HG02571 (cell line): Measurements from ENCODE around the gene IGLL5.

Experiments used
- ATAC-seq: cut with Tn5 transposase; IDR thresholded peaks from one replicate; pipeline ENCODE4 v1.9.1; 2021; ENCODE audit warnings: mild to moderate bottlenecking, moderate library complexity; ENCODE audit not compliant: unreplicated experiment

IGLL5 gene

GRCh38 chr22:22887621-22888503, at the start of gene IGLL5:
Gene IGLL5 (plus strand): TSS chr22:22887816. CDS start chr22:22888054, 238 bp downstream.
- no peak for ATAC-seq

GRCh38 chr22:22838148-22838786, 49.3 kb upstream of the IGLL5 start:
- no peak for ATAC-seq

- ATAC-seq, result no peak
Measured at GRCh38 chr22:22839570-22840314, 47.9 kb upstream of the IGLL5 start.

GRCh38 chr22:22840780-22841179, 46.8 kb upstream of the IGLL5 start:
- no peak for ATAC-seq

GRCh38 chr22:22841598-22841997, 46.0 kb upstream of the IGLL5 start:
- ATAC-seq, result no peak

GRCh38 chr22:22842085-22842484, 45.5 kb upstream of the IGLL5 start:
- ATAC-seq, result no peak

GRCh38 chr22:22843848-22844247, 43.8 kb upstream of the IGLL5 start:
- ATAC-seq, result no peak

GRCh38 chr22:22847241-22847640, 40.4 kb upstream of the IGLL5 start:
- ATAC-seq, result no peak

- ATAC-seq, result no peak
Measured at GRCh38 chr22:22848364-22848866, 39.2 kb upstream of the IGLL5 start.

- ATAC-seq, result no peak
Measured at GRCh38 chr22:22849640-22850610, 37.7 kb upstream of the IGLL5 start.

- no peak for ATAC-seq
Measured at GRCh38 chr22:22851969-22852368, 35.6 kb upstream of the IGLL5 start.

GRCh38 chr22:22853713-22854112, 33.9 kb upstream of the IGLL5 start:
- no peak for ATAC-seq

GRCh38 chr22:22854466-22854865, 33.1 kb upstream of the IGLL5 start:
- ATAC-seq, result no peak

- ATAC-seq, result no peak
Measured at GRCh38 chr22:22855085-22855484, 32.5 kb upstream of the IGLL5 start.

- no peak for ATAC-seq
Measured at GRCh38 chr22:22855617-22856308, 31.9 kb upstream of the IGLL5 start.

GRCh38 chr22:22856364-22856763, 31.3 kb upstream of the IGLL5 start:
- no peak for ATAC-seq

GRCh38 chr22:22856885-22857606, 30.6 kb upstream of the IGLL5 start:
- no peak for ATAC-seq

- no peak for ATAC-seq
Measured at GRCh38 chr22:22857607-22858558, 29.7 kb upstream of the IGLL5 start.
